ENCODE results near the gene STAT6. TPM values are rescaled to one million over a fixed set of nuclear protein-coding genes. Genes with fewer than 3 reads are reported as not detected.

STAT6 gene
- total and polyA plus RNA-seq, 2 of the 8 experiments (the other 6 are each of a cell fraction or from before 2014, with no cell fraction given), result 32.9 to 38.7 TPM

DNA sequence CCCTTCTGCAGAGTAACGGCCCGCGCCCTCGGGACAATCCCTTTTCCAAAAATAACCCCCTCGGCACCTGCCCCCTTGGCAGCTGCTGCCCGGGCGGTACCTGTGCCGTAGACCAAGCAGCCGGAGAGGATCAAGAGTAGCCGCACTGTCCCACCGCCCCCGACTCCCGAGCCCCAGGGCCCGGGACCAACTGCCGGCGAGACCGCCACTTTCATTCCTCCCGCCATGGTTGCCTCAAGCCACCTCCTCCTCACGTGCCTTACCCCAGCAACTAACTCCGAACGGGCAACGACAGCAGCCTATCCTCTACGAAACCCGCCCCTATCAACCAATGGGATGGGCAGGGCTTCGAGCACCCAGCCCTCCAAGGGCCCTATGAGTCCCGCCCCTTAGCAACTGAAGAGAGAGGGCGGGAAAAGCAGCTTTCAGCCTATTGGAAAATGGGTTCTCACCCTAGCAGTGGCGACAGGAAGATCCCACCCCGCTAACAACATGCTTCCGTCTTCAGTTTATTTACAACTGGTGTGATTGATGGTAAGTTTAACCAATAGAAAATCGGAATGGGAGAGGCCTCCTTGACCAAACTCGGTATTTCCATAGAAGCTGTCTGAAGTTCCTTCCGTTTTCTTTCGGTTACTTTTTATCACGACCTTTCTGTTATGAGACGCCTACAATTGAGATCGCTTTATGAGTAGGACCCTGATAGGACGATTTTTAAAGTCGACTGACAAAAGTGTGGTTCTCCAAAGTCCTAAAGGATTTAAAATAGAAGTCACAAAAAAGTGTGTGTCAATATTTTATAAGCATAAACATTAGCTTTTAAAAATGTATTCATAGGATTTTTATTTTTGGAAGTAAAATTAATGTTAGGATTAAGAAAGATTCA is 32.4 kb downstream of the STAT6 start, which contains the start of gene NEMP1:
Gene NEMP1 (minus strand): TSS at position 273 of the 886 bp plus-strand sequence. CDS start 46 bp downstream, at position 227.
- ChIA-PET POLR2A (ENCODE audit: partially characterized antibody) (interaction anchor here (0.5 to 10.9 kb wide), 18 partner anchors 9 to 607 kb away, joined by 3 to 127 read pairs (median 4); partner anchors contain the start of genes LRP1, NAB2, NACA and SHMT2), CTCF (ENCODE audit: partially characterized antibody) (interaction anchor here (1.0 to 10.3 kb wide), 12 partner anchors 9 to 165 kb away, joined by 3 to 71 read pairs (median 5); partner anchors contain the start of genes NAB2 and STAT6)
- Histone ChIP-seq H3K23ac (ENCODE audit: insufficient read length) (no peak within 1 kb of the TSS), H2AFZ (ENCODE audit: low read length) (peak within 1 kb of the TSS; percentile 91), H3K9me3 (ENCODE audit: insufficient read depth in 2 of 2, low read depth in 1 of 2, low read length in 1 of 2) (no peaks in the 10 kb centered on the region), H3K4ac (replicated peaks; ENCODE audit: insufficient read length, low read depth, low read length) (no peak within 1 kb of the TSS), H2BK120ac (replicated peaks; ENCODE audit: low read depth, low read length) (no peak within 1 kb of the TSS), H2AK5ac (ENCODE audit: low read depth, low read length) (peak within 1 kb of the TSS; percentile 26), H3K27me3 (replicated peaks in 1 of 4; ENCODE audit: control insufficient read depth in 3 of 4, extremely low read depth in 1 of 4, insufficient read depth in 3 of 4, low read length in 3 of 4) (no peaks in the 10 kb centered on the region), H3K9ac (replicated peaks in 1 of 4; ENCODE audit: extremely low read depth in 1 of 4, low read depth in 3 of 4, low read length in 3 of 4) (peak within 1 kb of the TSS; percentile 39 to 88 (median 84)), H2BK12ac (ENCODE audit: low read depth, low read length) (0 out of 2 replicates have a peak within 1 kb of the TSS, but pooled peaks have one; percentile 33), H3K56ac (replicated peaks; ENCODE audit: insufficient read length, low read depth, low read length) (no peak within 1 kb of the TSS), H3K4me1 (replicated peaks in 1 of 4; ENCODE audit: control insufficient read depth in 3 of 4, insufficient read depth in 4 of 4, low read length in 3 of 4) (peaks cover 0 to 3% (median 0%) of the 10 kb centered on the region in 4 experiments; a peak in 1 of 7 replicates), H3K4me2 (ENCODE audit: insufficient read depth in 1 of 2, low read depth in 2 of 2, low read length in 2 of 2) (peak within 1 kb of the TSS; percentile 81 to 89), H4K5ac (ENCODE audit: insufficient read length, low read depth, low read length) (peak within 1 kb of the TSS; percentile 57), H3K23me2 (ENCODE audit: low read depth, low read length) (peaks cover 3% of the 10 kb centered on the region; the same call in 1 of the 2 replicates), H3K79me1 (ENCODE audit: low read depth, low read length) (no peaks in the 10 kb centered on the region), H4K8ac (ENCODE audit: extremely low read depth, insufficient read depth, low read length) (peak within 1 kb of the TSS; percentile 96), H4K91ac (replicated peaks; ENCODE audit: insufficient read length, low read length) (peak within 1 kb of the TSS; percentile 35), H4K20me1 (replicated peaks in 1 of 2; ENCODE audit: control insufficient read depth in 1 of 2, insufficient read depth in 2 of 2, low read length in 2 of 2) (no peaks in the 10 kb centered on the region), H3K27ac (ENCODE audit: low read depth, low read length) (peak within 1 kb of the TSS; percentile 43; the same call in 1 of the 2 replicates), H3K36me3 (ENCODE audit: control insufficient read depth in 2 of 4, insufficient read depth in 4 of 4, low read length in 3 of 4) (peaks cover 0 to 8% (median 0%) of the 10 kb centered on the region in 4 experiments; a peak in 1 of 8 replicates), H3K79me2 (ENCODE audit: control insufficient read depth in 1 of 2, insufficient read depth in 2 of 2, low read length in 2 of 2) (peaks cover 0 to 20% of the 10 kb centered on the region in 2 experiments; a peak in 2 of 4 replicates), H3K18ac (ENCODE audit: extremely low read depth, low read length) (peak within 1 kb of the TSS; percentile 92), H2BK5ac (ENCODE audit: low read depth, low read length) (no peak within 1 kb of the TSS), H3K4me3 (ENCODE audit: extremely low read depth in 1 of 4, insufficient read depth in 2 of 4, low read depth in 3 of 4, low read length in 4 of 4) (peak within 1 kb of the TSS; percentile 79 to 95 (median 87)), H2BK15ac (ENCODE audit: low read length) (peak within 1 kb of the TSS; percentile 97; the same call in 1 of the 2 replicates), H2BK20ac (ENCODE audit: low read length) (no peak within 1 kb of the TSS), H3K14ac (ENCODE audit: insufficient read length) (no peak within 1 kb of the TSS)
- peak; percentile 98 for FAIRE-seq
- WGBS, 2 experiments (ENCODE audit: extremely low coverage in 1 of 2, insufficient coverage in 1 of 2, insufficient read length in 1 of 2, insufficient replicate concordance in 2 of 2, low coverage in 1 of 2, low lambda C conversion rate in 2 of 2, missing lambda C conversion rate in 1 of 2), result 2% methylated on average over 39 of the region's 39 CpGs; no CpG with 5 or more reads in 1 of the 2 experiments
- peak; percentile 85 to 98 for DNase-seq (ENCODE audit: low read depth in 1 of 2, low spot score in 2 of 2)
- TF ChIP-seq SUZ12 (IDR thresholded peaks at IDR 0.05; ENCODE audit: low read length), result no peak
- no peak for TF ChIP-seq CTBP2 (IDR thresholded peaks at IDR 0.05; ENCODE audit: borderline replicate concordance, insufficient read depth, insufficient read length, low read length)
- no peak for TF ChIP-seq BACH1 (IDR thresholded peaks at IDR 0.05; ENCODE audit: low read length)
- TF ChIP-seq KDM1A (IDR thresholded peaks at IDR 0.05; ENCODE audit: borderline replicate concordance, low read length), result no peak
- TF ChIP-seq RXRA (IDR thresholded peaks at IDR 0.05; ENCODE audit: insufficient read depth, low read depth, low read length), result no peak
- no peak for TF ChIP-seq EZH2 (IDR thresholded peaks at IDR 0.05; ENCODE audit: low read depth, low read length, severe bottlenecking)
- no peak for TF ChIP-seq CBX8 (IDR thresholded peaks at IDR 0.05; ENCODE audit: borderline replicate concordance, low read depth, low read length)
- TF ChIP-seq, protein P1, sequence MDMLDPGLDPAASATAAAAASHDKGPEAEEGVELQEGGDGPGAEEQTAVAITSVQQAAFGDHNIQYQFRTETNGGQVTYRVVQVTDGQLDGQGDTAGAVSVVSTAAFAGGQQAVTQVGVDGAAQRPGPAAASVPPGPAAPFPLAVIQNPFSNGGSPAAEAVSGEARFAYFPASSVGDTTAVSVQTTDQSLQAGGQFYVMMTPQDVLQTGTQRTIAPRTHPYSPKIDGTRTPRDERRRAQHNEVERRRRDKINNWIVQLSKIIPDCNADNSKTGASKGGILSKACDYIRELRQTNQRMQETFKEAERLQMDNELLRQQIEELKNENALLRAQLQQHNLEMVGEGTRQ (IDR thresholded peaks at IDR 0.05; ENCODE audit: low read length), result peak; percentile 89
- TF ChIP-seq KDM5A (IDR thresholded peaks at IDR 0.05; ENCODE audit: low read length), result no peak

All from H1 (cell line).